ENCODE results near the gene ARSB. TPM values are rescaled to one million over a fixed set of nuclear protein-coding genes. Genes with fewer than 3 reads are reported as not detected.

Gene ARSB
- total RNA-seq, 1 experiment from 2014 or later: 12.2 TPM

Other genes with a start within 250 kb of the ARSB start
- gene DMGDH, start 84.4 kb upstream of the ARSB start, total RNA-seq (2014; rRNA removed; shearing (Covaris generic)): 0.18 and 0.74 TPM in 2 replicates
- 3.4 and 8.0 TPM in 2 replicates for gene BHMT2, start 84.5 kb upstream of the ARSB start, total RNA-seq (2014; rRNA removed; shearing (Covaris generic))
- gene BHMT, start 126.5 kb upstream of the ARSB start, total RNA-seq (2014; rRNA removed; shearing (Covaris generic)): not detected in 2 replicates

Data from Daoy (cell line).